OCI-LY1 (cell line): ENCODE measurements around the gene DRGX.

Experiments used
- EZH2 ChIP-seq: fragments of 200-600 bp; sonication (generic), shearing (Covaris generic); IDR thresholded peaks from 2 replicates; pipeline ENCODE4 v1.8.0; 2017; ENCODE audit warnings: borderline replicate concordance, mixed run types, mild to moderate bottlenecking, antibody characterized with exemption, low read length, moderate library complexity, mixed read lengths
- TF ChIP-seq, protein P1 (sequence below): fragments of 200-600 bp; sonication (generic), shearing (Covaris generic); IDR thresholded peaks from 2 replicates; pipeline ENCODE4 v1.5.1; 2017; ENCODE audit warnings: mild to moderate bottlenecking, antibody characterized with exemption, low read length, moderate library complexity, mixed read lengths

DNA sequence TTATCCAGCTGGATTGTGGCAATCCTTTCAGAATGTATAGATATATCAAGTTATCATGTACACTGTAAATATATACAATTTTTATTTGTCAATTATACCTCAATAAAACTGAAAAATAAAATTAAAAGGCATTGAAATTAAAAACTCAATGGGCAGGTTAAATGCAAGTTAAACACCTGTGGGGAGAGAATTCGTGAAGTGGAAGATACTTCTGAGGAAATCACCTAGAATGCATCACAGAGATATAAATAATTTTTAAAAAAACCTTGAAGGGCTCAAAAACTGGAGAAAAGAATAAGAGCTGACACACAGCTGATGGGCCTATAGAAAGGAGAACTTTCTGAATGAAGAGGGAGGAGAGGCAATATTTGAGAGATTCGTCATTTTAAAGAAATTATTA lies 37.2 kb upstream of the DRGX start:
- TF ChIP-seq, protein P1, sequence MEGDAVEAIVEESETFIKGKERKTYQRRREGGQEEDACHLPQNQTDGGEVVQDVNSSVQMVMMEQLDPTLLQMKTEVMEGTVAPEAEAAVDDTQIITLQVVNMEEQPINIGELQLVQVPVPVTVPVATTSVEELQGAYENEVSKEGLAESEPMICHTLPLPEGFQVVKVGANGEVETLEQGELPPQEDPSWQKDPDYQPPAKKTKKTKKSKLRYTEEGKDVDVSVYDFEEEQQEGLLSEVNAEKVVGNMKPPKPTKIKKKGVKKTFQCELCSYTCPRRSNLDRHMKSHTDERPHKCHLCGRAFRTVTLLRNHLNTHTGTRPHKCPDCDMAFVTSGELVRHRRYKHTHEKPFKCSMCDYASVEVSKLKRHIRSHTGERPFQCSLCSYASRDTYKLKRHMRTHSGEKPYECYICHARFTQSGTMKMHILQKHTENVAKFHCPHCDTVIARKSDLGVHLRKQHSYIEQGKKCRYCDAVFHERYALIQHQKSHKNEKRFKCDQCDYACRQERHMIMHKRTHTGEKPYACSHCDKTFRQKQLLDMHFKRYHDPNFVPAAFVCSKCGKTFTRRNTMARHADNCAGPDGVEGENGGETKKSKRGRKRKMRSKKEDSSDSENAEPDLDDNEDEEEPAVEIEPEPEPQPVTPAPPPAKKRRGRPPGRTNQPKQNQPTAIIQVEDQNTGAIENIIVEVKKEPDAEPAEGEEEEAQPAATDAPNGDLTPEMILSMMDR, result no peak
- TF ChIP-seq EZH2, result no peak
